PC-9 (cell line): ENCODE data around the gene ROBO1. TPM values are rescaled to one million over a fixed set of nuclear protein-coding genes. Genes with fewer than 3 reads are reported as not detected.

Source experiments
- BruUV-seq: library from RNA; stranded (reverse); fragments of 400-500 nt; replicated peaks from 2 replicates; lab custom pipeline; 2021; lab: Mats Ljungman, UMichigan
- CTCF ChIA-PET: fragments of 300-600 bp; sonication (Branson Sonifier 250); formaldehyde crosslinking; loops from one replicate; lab custom pipeline; 2022; ENCODE audit warnings: antibody characterized with exemption; lab: Charles Lee
- POLR2A ChIA-PET: fragments of 300-600 bp; sonication (Branson Sonifier 250); formaldehyde crosslinking; loops from one replicate; lab custom pipeline; 2022; ENCODE audit warnings: antibody characterized with exemption; ENCODE audit not compliant: unreplicated experiment; lab: Charles Lee
- DNase-seq, 2 experiments: peaks; one replicate each; pipeline versions ENCODE4 v3.0.0 to v3.0.0-alpha.2; 2015 to 2022; ENCODE audit warnings: mixed read lengths in 1 of 2
- H2AFZ ChIP-seq: fragments of 200-600 bp; sonication (generic); 2 replicates; pipeline ENCODE4 v1.8.1; 2017; ENCODE audit warnings: antibody characterized with exemption
- H3F3A ChIP-seq: fragments of 200-600 bp; sonication (generic); 2 replicates; pipeline ENCODE4 v1.8.1; 2017; ENCODE audit warnings: antibody characterized with exemption, mild to moderate bottlenecking, low read depth; ENCODE audit not compliant: insufficient read depth
- H3K27ac ChIP-seq: fragments of 200-600 bp; sonication (generic); 2 replicates; pipeline ENCODE4 v1.6.1; 2016; ENCODE audit warnings: mixed run types
- H3K27me3 ChIP-seq: fragments of 200-600 bp; sonication (generic); 2 replicates; pipeline ENCODE4 v1.6.1; 2016; ENCODE audit warnings: low read depth, mixed run types; ENCODE audit not compliant: insufficient read depth
- H3K36me3 ChIP-seq: fragments of 200-600 bp; sonication (generic); 2 replicates; pipeline ENCODE4 v1.6.1; 2016; ENCODE audit warnings: low read depth, mixed run types
- H3K4me1 ChIP-seq: fragments of 200-600 bp; sonication (generic); replicated peaks from 2 replicates; pipeline ENCODE4 v1.6.1; 2016; ENCODE audit warnings: mixed run types; ENCODE audit not compliant: insufficient read depth
- H3K4me2 ChIP-seq: fragments of 200-600 bp; sonication (generic); 2 replicates; pipeline ENCODE4 v1.6.1; 2017; ENCODE audit warnings: mixed run types
- H3K4me3 ChIP-seq: fragments of 200-600 bp; sonication (generic); 2 replicates; pipeline ENCODE4 v1.6.1; 2016; ENCODE audit warnings: mixed run types
- H3K79me2 ChIP-seq: fragments of 200-600 bp; sonication (generic); 2 replicates; pipeline ENCODE4 v1.6.1; 2017; ENCODE audit warnings: low read depth, mixed run types
- H3K9me2 ChIP-seq: fragments of 200-600 bp; sonication (generic); 2 replicates; pipeline ENCODE4 v1.8.1; 2017; ENCODE audit warnings: mild to moderate bottlenecking; ENCODE audit not compliant: insufficient read depth
- H3K9me3 ChIP-seq: fragments of 200-600 bp; sonication (generic); 2 replicates; pipeline ENCODE4 v1.8.1; 2016; ENCODE audit warnings: low read depth; ENCODE audit not compliant: insufficient read depth
- H4K20me1 ChIP-seq: fragments of 200-600 bp; sonication (generic); 2 replicates; pipeline ENCODE4 v1.8.1; 2017; ENCODE audit not compliant: insufficient read depth
- EZH2 ChIP-seq: fragments of 200-600 bp; sonication (generic); IDR thresholded peaks from 2 replicates; pipeline ENCODE4 v1.8.0; 2017; ENCODE audit warnings: antibody characterized with exemption, low read depth
- intact Hi-C: fragments of 100-400 bp; cut with micrococcal nuclease; formaldehyde crosslinking; loops from one replicate; pipeline ENCODE4 v1.10.0; 2022; ENCODE audit not compliant: unreplicated experiment
- total RNA-seq: library from RNA; stranded (reverse); gene quantifications from 2 replicates; pipeline ENCODE4 v1.2.3, GENCODE V29; 2021
- TF ChIP-seq, protein P1 (sequence below): fragments of 200-600 bp; sonication (generic); conservative IDR thresholded peaks from 2 replicates; pipeline ENCODE4 v1.6.1; 2017; ENCODE audit warnings: mixed run types, antibody characterized with exemption, mild to moderate bottlenecking, moderate library complexity

ROBO1 gene
- total RNA-seq, 1 experiment from 2014 or later = 17.5 TPM

DNA sequence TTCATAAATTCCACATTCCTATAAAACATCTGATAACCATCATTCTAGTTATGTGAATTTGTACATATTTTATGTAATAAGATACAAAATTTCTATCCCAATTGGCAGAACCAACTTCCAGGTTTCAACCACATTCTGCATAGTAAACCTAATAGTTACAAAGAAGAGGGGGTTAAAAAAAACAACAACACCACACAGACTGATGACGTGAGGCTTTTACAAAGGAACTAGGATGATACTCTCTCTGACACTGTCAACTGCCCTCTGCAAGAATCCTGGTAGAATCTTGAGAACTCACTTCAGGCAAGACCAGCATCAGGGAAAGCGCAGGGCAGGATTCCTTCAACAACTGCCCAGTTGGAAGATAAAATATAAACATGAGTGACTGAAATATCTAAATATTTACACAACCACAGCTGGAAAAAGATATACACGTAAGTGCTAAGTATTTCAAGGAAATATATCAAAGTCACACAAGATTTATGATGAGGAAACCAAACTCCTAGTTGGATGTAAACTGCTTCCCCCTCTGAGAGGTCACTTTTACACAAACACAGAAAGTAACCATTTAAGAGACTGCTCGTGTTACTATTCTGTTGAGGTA is 816.4 kb downstream of the ROBO1 start:
- H4K20me1 ChIP-seq = no peaks in the 10 kb centered on the region
- no peak for DNase-seq
- intact Hi-C loops = no loop called here
- no peaks in the 10 kb centered on the region for H3K36me3 ChIP-seq
- H3K4me3 ChIP-seq = no peak overlapping the region
- ChIA-PET POLR2A (no interaction called here), CTCF (no interaction called here)
- no peak for TF ChIP-seq EZH2
- TF ChIP-seq, protein P1, sequence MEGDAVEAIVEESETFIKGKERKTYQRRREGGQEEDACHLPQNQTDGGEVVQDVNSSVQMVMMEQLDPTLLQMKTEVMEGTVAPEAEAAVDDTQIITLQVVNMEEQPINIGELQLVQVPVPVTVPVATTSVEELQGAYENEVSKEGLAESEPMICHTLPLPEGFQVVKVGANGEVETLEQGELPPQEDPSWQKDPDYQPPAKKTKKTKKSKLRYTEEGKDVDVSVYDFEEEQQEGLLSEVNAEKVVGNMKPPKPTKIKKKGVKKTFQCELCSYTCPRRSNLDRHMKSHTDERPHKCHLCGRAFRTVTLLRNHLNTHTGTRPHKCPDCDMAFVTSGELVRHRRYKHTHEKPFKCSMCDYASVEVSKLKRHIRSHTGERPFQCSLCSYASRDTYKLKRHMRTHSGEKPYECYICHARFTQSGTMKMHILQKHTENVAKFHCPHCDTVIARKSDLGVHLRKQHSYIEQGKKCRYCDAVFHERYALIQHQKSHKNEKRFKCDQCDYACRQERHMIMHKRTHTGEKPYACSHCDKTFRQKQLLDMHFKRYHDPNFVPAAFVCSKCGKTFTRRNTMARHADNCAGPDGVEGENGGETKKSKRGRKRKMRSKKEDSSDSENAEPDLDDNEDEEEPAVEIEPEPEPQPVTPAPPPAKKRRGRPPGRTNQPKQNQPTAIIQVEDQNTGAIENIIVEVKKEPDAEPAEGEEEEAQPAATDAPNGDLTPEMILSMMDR = no peak
- H3K9me3 ChIP-seq = no peaks in the 10 kb centered on the region
- H3K9me2 ChIP-seq = no peaks in the 10 kb centered on the region
- no peak overlapping the region for H3K27ac ChIP-seq
- H3F3A ChIP-seq = no peaks in the 10 kb centered on the region
- no peaks in the 10 kb centered on the region for H3K27me3 ChIP-seq
- H2AFZ ChIP-seq = no peak overlapping the region
- no TSS peak for BruUV-seq
- no peak overlapping the region for H3K4me2 ChIP-seq
- no peaks in the 10 kb centered on the region for H3K4me1 ChIP-seq
- no peaks in the 10 kb centered on the region for H3K79me2 ChIP-seq

DNA sequence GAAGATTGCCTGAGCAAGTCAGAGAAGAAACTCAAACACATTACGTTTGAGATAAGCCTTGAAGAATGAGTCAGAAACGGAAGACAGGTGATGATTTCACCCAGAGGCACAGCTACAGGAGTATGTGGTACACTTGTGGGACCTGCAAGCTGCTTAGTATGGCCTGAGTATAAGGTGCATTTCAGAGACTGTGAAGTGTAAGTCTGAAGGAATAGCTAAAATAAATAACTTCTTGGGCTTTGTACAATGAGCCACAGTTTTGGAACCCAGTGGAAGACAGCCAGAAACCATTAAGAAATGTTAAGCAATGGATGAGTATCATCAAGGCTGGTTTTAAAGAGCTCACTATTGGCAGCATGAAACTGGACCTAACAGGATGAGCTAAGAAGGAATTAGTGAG is 826.2 kb downstream of the ROBO1 start:
- TF ChIP-seq, protein P1 = no peak
- TF ChIP-seq EZH2 = no peak
- H3K9me3 ChIP-seq = 0 out of 2 replicates have a peak, but pooled peaks cover 4% of the 10 kb centered on the region
- H3K36me3 ChIP-seq = no peaks in the 10 kb centered on the region
- POLR2A ChIA-PET = no interaction called here
- no peaks in the 10 kb centered on the region for H3K27me3 ChIP-seq
- no peak overlapping the region for H2AFZ ChIP-seq
- no peaks in the 10 kb centered on the region for H3K9me2 ChIP-seq
- H3F3A ChIP-seq = no peaks in the 10 kb centered on the region
- no peak overlapping the region for H3K4me3 ChIP-seq
- no peak overlapping the region for H3K4me2 ChIP-seq
- DNase-seq = peak in 1 of 2 experiments; percentile 50
- CTCF ChIA-PET = no interaction called here
- no peak overlapping the region for H3K27ac ChIP-seq
- H4K20me1 ChIP-seq = no peaks in the 10 kb centered on the region
- no peaks in the 10 kb centered on the region for H3K4me1 ChIP-seq
- H3K79me2 ChIP-seq = no peaks in the 10 kb centered on the region
- BruUV-seq = no TSS peak
- intact Hi-C loops = no loop called here

DNA sequence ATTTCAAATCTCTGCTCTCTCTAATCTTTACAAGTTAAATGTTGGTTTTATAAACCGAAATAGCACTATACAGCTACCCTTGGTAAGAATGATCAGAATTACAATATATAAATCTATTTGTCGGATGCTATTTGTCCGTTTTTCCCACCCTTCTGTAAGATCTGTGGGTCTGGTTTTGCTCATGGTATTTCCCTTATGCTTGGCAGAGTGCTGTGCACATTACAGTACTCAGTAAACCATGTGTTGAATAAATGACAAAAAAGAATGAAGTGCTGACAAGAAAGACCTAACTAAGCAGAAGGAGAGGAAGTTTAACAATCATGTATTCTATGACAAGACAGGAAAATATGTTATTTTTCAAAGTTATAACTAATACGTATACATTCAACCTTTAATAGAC is 827.2 kb downstream of the ROBO1 start:
- TF ChIP-seq, protein P1 = no peak
- TF ChIP-seq EZH2 = no peak
- Histone ChIP-seq H3K36me3 (no peaks in the 10 kb centered on the region), H3K9me3 (0 out of 2 replicates have a peak, but pooled peaks cover 4% of the 10 kb centered on the region), H2AFZ (no peak overlapping the region), H3K27ac (no peak overlapping the region), H3F3A (no peaks in the 10 kb centered on the region), H3K79me2 (no peaks in the 10 kb centered on the region), H3K4me2 (no peak overlapping the region), H3K4me3 (no peak overlapping the region), H3K27me3 (no peaks in the 10 kb centered on the region), H3K9me2 (no peaks in the 10 kb centered on the region), H3K4me1 (no peaks in the 10 kb centered on the region), H4K20me1 (no peaks in the 10 kb centered on the region)
- POLR2A ChIA-PET = no interaction called here
- intact Hi-C loops = no loop called here
- CTCF ChIA-PET = no interaction called here
- DNase-seq = no peak
- no TSS peak for BruUV-seq
